B cell (primary cell): ENCODE measurements around the gene CMTM1. TPM values are rescaled to one million over a fixed set of nuclear protein-coding genes. Genes with fewer than 3 reads are reported as not detected.
A peak's percentile ranks its signal among the peaks of the same experiment; 100 is the strongest.

ENCODE experiments used
- ATAC-seq: fragments of 200-7000 bp; cut with Tn5 transposase; one replicate; pipeline ENCODE4 v1.10.0; 2021; ENCODE audit warnings: low read depth, mild to moderate bottlenecking, moderate number of reproducible peaks, moderate library complexity
- CTCF ChIA-PET: fragments of 350-600 bp; sonication (Branson Sonifier 250); formaldehyde crosslinking; loops from one replicate; lab custom pipeline; 2021; ENCODE audit warnings: antibody characterized with exemption, inconsistent platforms; lab: Charles Lee
- POLR2A ChIA-PET: fragments of 350-600 bp; sonication (Branson Sonifier 250); formaldehyde crosslinking; loops from one replicate; lab custom pipeline; 2021; ENCODE audit warnings: antibody characterized with exemption; lab: Charles Lee
- DNase-seq: peaks from one replicate; pipeline ENCODE4 v3.0.0; 2013
- H2AFZ ChIP-seq: 2 replicates; pipeline ENCODE4 v1.6.1; 2012; ENCODE audit warnings: mild to moderate bottlenecking, low read depth, low read length; ENCODE audit not compliant: insufficient read depth, poor library complexity, severe bottlenecking
- H3K27ac ChIP-seq, 2 donors: 1 replicate in 1 of 2; 2 replicates in 1 of 2; pipeline ENCODE4 v1.5.1; 2012 to 2013; ENCODE audit warnings: low read length in 2 of 2, mild to moderate bottlenecking in 2 of 2, moderate library complexity in 1 of 2
- H3K27me3 ChIP-seq, 4 experiments: fragments of 200-600 bp in 1 of 4; sonication (generic) in 1 of 4; replicated peaks in 1 of 4; 1 replicate in 2 of 4; 2 replicates in 2 of 4; pipeline versions ENCODE4 v1.6.1 to v1.7.0; 2013 to 2016; ENCODE audit warnings: low read length in 3 of 4, mild to moderate bottlenecking in 2 of 4, mixed read lengths in 1 of 4, moderate library complexity in 1 of 4; ENCODE audit not compliant: insufficient read depth in 4 of 4, control insufficient read depth in 3 of 4; ENCODE audit errors: control extremely low read depth in 1 of 4
- H3K36me3 ChIP-seq, 2 experiments: replicated peaks in 1 of 2; 1 replicate in 1 of 2; 2 replicates in 1 of 2; pipeline versions ENCODE4 v1.6.1 to v1.7.1; 2013; ENCODE audit warnings: low read length in 1 of 2; ENCODE audit not compliant: insufficient read depth in 2 of 2, control insufficient read depth in 1 of 2; ENCODE audit errors: control extremely low read depth in 1 of 2, extremely low read depth in 1 of 2
- H3K4me1 ChIP-seq, 2 donors: fragments of 200-600 bp in 1 of 2; sonication (generic) in 1 of 2; 1 replicate in 1 of 2; 2 replicates in 1 of 2; pipeline versions ENCODE4 v1.5.1 to v1.6.1; 2013 to 2017; ENCODE audit warnings: low read length in 2 of 2; ENCODE audit not compliant: control insufficient read depth in 2 of 2, insufficient read depth in 2 of 2
- H3K4me2 ChIP-seq: replicated peaks from 2 replicates; pipeline ENCODE3; 2012; ENCODE audit warnings: mild to moderate bottlenecking, low read depth, low read length; ENCODE audit not compliant: poor library complexity, severe bottlenecking
- H3K4me3 ChIP-seq, 5 experiments: fragments of 200-600 bp in 1 of 5; sonication (generic) in 1 of 5; 1 replicate in 3 of 5; 2 replicates in 2 of 5; pipeline versions ENCODE4 v1.5.1 to v1.7.0; 2011 to 2016; ENCODE audit warnings: low read length in 4 of 5, mild to moderate bottlenecking in 4 of 5, low read depth in 2 of 5, control low read depth in 1 of 5, moderate library complexity in 1 of 5; ENCODE audit not compliant: insufficient read depth in 1 of 5; ENCODE audit errors: control extremely low read depth in 1 of 5, extremely low read depth in 1 of 5
- H3K79me2 ChIP-seq: fragments of 200-600 bp; sonication (generic); one replicate; pipeline ENCODE4 v1.6.0; 2016; ENCODE audit warnings: low read length; ENCODE audit not compliant: control insufficient read depth, insufficient read depth
- H3K9ac ChIP-seq: fragments of 200-600 bp; sonication (generic); 2 replicates; pipeline ENCODE4 v1.6.1; 2017; ENCODE audit warnings: mild to moderate bottlenecking, low read length, moderate library complexity
- H3K9me3 ChIP-seq, 3 donors: one replicate each; pipeline versions ENCODE4 v1.6.1 to v1.7.1; 2013; ENCODE audit warnings: low read length in 2 of 3; ENCODE audit not compliant: control insufficient read depth in 2 of 3, insufficient read depth in 1 of 3; ENCODE audit errors: control extremely low read depth in 1 of 3
- H4K20me1 ChIP-seq: 2 replicates; pipeline ENCODE4 v1.6.0; 2012; ENCODE audit warnings: mild to moderate bottlenecking, low read length; ENCODE audit not compliant: insufficient read depth, control insufficient read depth, poor library complexity, severe bottlenecking
- H3K27ac Mint-ChIP-seq: one replicate; pipeline ENCODE4 v1.8.0; 2021; ENCODE audit warnings: mixed read lengths
- H3K27me3 Mint-ChIP-seq: one replicate; pipeline ENCODE4 v1.8.0; 2021; ENCODE audit warnings: mixed read lengths
- H3K4me1 Mint-ChIP-seq: one replicate; pipeline ENCODE4 v1.8.0; 2021; ENCODE audit warnings: mixed read lengths
- H3K4me3 Mint-ChIP-seq: one replicate; pipeline ENCODE4 v1.8.0; 2021; ENCODE audit warnings: mixed read lengths
- H3K9me3 Mint-ChIP-seq: one replicate; pipeline ENCODE4 v1.8.0; 2022; ENCODE audit warnings: mixed read lengths; ENCODE audit not compliant: insufficient read depth
- EZH2 ChIP-seq: IDR thresholded peaks from 2 replicates; pipeline ENCODE4 v1.6.1; 2012; ENCODE audit warnings: borderline replicate concordance, low read depth, mild to moderate bottlenecking, moderate library complexity, low read length; ENCODE audit not compliant: insufficient read depth, poor library complexity, severe bottlenecking
- WGBS: methylation state at CpG from one replicate; pipeline ENCODE4 v1.1.5; 2013; ENCODE audit warnings: missing lambda C conversion rate; ENCODE audit not compliant: insufficient coverage; 5-methylcytosine and 5-hydroxymethylcytosine counted together
- intact Hi-C: fragments of 100-400 bp; cut with micrococcal nuclease; formaldehyde crosslinking; loops from one replicate; pipeline ENCODE4 v1.10.0; 2022
- polyA plus RNA-seq: library from polyadenylated mRNA; depleted of rRNA; stranded (reverse); fragments of >200 nt; gene quantifications from 2 replicates; pipeline ENCODE4 v1.2.3, GENCODE V29; 2012
- total RNA-seq, 2 donors: library from RNA; stranded (reverse); fragments of 120-200 nt in 1 of 2; gene quantifications; 1 replicate in 1 of 2; 2 replicates in 1 of 2; pipeline versions ENCODE4 v1.2.3 to v1.2.4, GENCODE V29; 2013 to 2022
- TF ChIP-seq, protein P1 (sequence below): fragments of 200-600 bp; IDR thresholded peaks from one replicate; pipeline ENCODE4 v1.8.0; 2022; ENCODE audit warnings: antibody characterized with exemption, mild to moderate bottlenecking

Gene CMTM1
- total and polyA plus RNA-seq, 2 donors (not counting 1 experiment from before 2014, with no cell fraction given), result 1.6 to 5.9 TPM

DNA sequence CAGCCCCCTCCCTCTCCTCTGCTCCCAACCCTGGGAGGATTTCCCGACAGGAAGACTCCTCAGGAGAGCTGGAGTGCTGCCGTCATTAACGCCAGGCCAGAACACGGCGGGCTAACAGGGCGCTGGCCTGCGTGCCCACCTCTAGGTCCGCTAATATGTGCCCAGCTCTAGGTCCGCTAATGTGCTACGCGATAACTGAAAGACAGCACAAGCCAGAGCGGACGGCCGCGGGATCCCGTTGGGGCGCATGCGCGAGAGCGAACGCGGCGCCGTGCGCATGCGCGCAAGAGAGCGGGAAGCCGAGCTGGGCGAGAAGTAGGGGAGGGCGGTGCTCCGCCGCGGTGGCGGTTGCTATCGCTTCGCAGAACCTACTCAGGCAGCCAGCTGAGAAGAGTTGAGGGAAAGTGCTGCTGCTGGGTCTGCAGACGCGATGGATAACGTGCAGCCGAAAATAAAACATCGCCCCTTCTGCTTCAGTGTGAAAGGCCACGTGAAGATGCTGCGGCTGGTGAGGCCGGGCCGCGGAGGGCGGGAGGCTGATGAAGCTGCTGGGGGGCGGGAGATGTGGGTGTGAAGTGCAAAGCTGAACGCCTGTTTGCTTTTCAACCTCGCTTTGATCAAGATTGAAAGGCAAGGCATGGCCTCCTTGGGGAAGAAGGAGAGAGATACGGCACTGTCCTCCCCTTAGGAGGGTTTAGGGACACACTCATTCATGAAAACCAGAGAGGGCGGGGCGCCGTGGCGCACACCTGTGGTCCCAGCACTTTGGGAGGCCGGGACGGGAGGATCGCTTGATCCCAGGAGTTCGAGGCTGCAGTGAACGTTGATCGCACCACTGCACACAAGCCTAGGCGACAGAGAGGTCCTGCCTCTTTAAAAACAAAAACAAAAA is 13.7 kb upstream of the CMTM1 start, which contains the start of gene CKLF:
TSS of gene CKLF (plus strand) at position 291 of the 892 bp plus-strand sequence. CDS start at position 431, 140 bp downstream.
- H4K20me1 ChIP-seq, result peaks cover 8% of the 10 kb centered on the region
- peak within 1 kb of the TSS; percentile 98 for H3K27ac Mint-ChIP-seq
- H3K79me2 ChIP-seq, result peaks cover 43% of the 10 kb centered on the region
- no peaks in the 10 kb centered on the region for H3K9me3 ChIP-seq
- TF ChIP-seq, protein P1, sequence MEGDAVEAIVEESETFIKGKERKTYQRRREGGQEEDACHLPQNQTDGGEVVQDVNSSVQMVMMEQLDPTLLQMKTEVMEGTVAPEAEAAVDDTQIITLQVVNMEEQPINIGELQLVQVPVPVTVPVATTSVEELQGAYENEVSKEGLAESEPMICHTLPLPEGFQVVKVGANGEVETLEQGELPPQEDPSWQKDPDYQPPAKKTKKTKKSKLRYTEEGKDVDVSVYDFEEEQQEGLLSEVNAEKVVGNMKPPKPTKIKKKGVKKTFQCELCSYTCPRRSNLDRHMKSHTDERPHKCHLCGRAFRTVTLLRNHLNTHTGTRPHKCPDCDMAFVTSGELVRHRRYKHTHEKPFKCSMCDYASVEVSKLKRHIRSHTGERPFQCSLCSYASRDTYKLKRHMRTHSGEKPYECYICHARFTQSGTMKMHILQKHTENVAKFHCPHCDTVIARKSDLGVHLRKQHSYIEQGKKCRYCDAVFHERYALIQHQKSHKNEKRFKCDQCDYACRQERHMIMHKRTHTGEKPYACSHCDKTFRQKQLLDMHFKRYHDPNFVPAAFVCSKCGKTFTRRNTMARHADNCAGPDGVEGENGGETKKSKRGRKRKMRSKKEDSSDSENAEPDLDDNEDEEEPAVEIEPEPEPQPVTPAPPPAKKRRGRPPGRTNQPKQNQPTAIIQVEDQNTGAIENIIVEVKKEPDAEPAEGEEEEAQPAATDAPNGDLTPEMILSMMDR, result no peak
- no peak for TF ChIP-seq EZH2
- ATAC-seq, result peak; percentile 66
- peak; percentile 95 for DNase-seq
- H3K4me1 ChIP-seq, result peaks cover 52 to 60% of the 10 kb centered on the region in 2 donors
- H3K4me1 Mint-ChIP-seq, result peaks cover 79% of the 10 kb centered on the region
- no peaks in the 10 kb centered on the region for H3K9me3 Mint-ChIP-seq
- peak within 1 kb of the TSS; percentile 60 to 92 (median 71) for H3K4me3 ChIP-seq
- peak within 1 kb of the TSS; percentile 83 for H3K4me2 ChIP-seq
- H3K36me3 ChIP-seq, result peaks cover 1 to 3% of the 10 kb centered on the region in 2 experiments
- WGBS, result 2% methylated on average over 62 of the region's 63 CpGs
- intact Hi-C loops, result loop anchor here (1.0 to 2.0 kb wide), 5 partner anchors 28 to 144 kb away; partner anchors contain the start of gene CMTM4
- H2AFZ ChIP-seq, result peak within 1 kb of the TSS; percentile 89
- peak within 1 kb of the TSS; percentile 95 for H3K4me3 Mint-ChIP-seq
- CTCF ChIA-PET, result interaction anchor here (0.6 to 6.6 kb wide), 22 partner anchors 9 to 278 kb away, joined by 3 to 46 read pairs (median 6); partner anchors contain the start of genes CMTM2 and NAE1
- peak within 1 kb of the TSS; percentile 71 to 75 for H3K27ac ChIP-seq
- H3K27me3 ChIP-seq, result no peaks in the 10 kb centered on the region
- H3K27me3 Mint-ChIP-seq, result no peaks in the 10 kb centered on the region
- POLR2A ChIA-PET, result interaction anchor here (0.6 to 2.7 kb wide), 15 partner anchors 9 to 161 kb away, joined by 3 to 22 read pairs (median 4); partner anchors contain the start of gene CMTM3
- H3K9ac ChIP-seq, result peak within 1 kb of the TSS; percentile 74
